ENCODE measurements around the gene CALHM3. TPM values are rescaled to one million over a fixed set of nuclear protein-coding genes. Genes with fewer than 3 reads are reported as not detected.

Gene CALHM3
- total RNA-seq, result not detected in 2 replicates

GRCh38 chr10:103479135-103479534, at the start of gene CALHM3:
Gene CALHM3, minus strand, starts transcription at chr10:103479240. Its CDS starts 208 bp downstream, at chr10:103479032.

GRCh38 chr10:103493362-103493915, 14.4 kb upstream of the CALHM3 start, which contains the start of gene NEURL1:
Gene NEURL1, plus strand, starts transcription at chr10:103493705. Its CDS starts 683 bp downstream, at chr10:103494388.

GRCh38 chr10:103458720-103459119, 20.3 kb downstream of the CALHM3 start, which contains the start of gene CALHM1:
Gene CALHM1, minus strand, starts transcription at chr10:103458900. Its CDS starts 149 bp downstream, at chr10:103458751.

GRCh38 chr10:103451831-103452505, 27.1 kb downstream of the CALHM3 start, which contains the start of gene CALHM2:
Gene CALHM2, minus strand, starts transcription at chr10:103452370. Its CDS starts 2,429 bp downstream, at chr10:103449941.

Other genes starting within 250 kb of the CALHM3 start
- not detected in 2 replicates for gene RPEL1, start 233.4 kb downstream of the CALHM3 start, total RNA-seq
- 2.4 and 3.7 TPM in 2 replicates for gene INA, start 202.1 kb downstream of the CALHM3 start, total RNA-seq
- gene PCGF6, start 128.1 kb downstream of the CALHM3 start, total RNA-seq, result 10.9 and 11.8 TPM in 2 replicates
- gene TAF5, start 111.3 kb downstream of the CALHM3 start, total RNA-seq, result 5.5 and 5.6 TPM in 2 replicates
- 356 and 617 TPM in 2 replicates for gene ATP5MK, start 82.8 kb downstream of the CALHM3 start, total RNA-seq
- gene PDCD11, start 82.6 kb downstream of the CALHM3 start, total RNA-seq, result 29.4 and 39.4 TPM in 2 replicates
- 0.79 and 1.7 TPM in 2 replicates for gene CALHM2, start 26.9 kb downstream of the CALHM3 start, total RNA-seq
- not detected in 2 replicates for gene CALHM1, start 20.3 kb downstream of the CALHM3 start, total RNA-seq
- gene NEURL1, start 14.5 kb upstream of the CALHM3 start, total RNA-seq, result 0.23 and 0.35 TPM in 2 replicates

Measured in airway epithelial cell (primary cell).